GM12892 (cell line): ENCODE measurements around the gene YDJC.
A peak's percentile ranks its signal among the peaks of the same experiment; 100 is the strongest.
"Not testable (repeated sequence)": the region's sequence is repeated elsewhere in the genome, so short reads cannot be mapped to it uniquely, and the experiment has no call there.

Experiments
- DNase-seq: peaks from one replicate; pipeline ENCODE4 v3.0.0; 2011; ENCODE audit not compliant: insufficient read length
- FAIRE-seq: peaks from 2 replicates; lab custom pipeline; 2011; peaks lifted over from hg19 to GRCh38; lab: Jason Lieb, UNC
- POLR2A ChIP-seq: IDR thresholded peaks from 2 replicates; pipeline ENCODE4 v1.6.1; 2011; ENCODE audit warnings: low read depth, low read length, control low read depth
- POLR2AphosphoS5 ChIP-seq: IDR thresholded peaks from 2 replicates; pipeline ENCODE4 v1.6.1; 2011; ENCODE audit warnings: low read depth, low read length, control low read depth
- TAF1 ChIP-seq: IDR thresholded peaks from 2 replicates; pipeline ENCODE4 v1.6.1; 2011; ENCODE audit warnings: low read depth, mild to moderate bottlenecking, control low read depth, low read length, borderline replicate concordance

The YDJC gene

GRCh38 chr22:21650823-21651520, 21.1 kb upstream of the YDJC start:
- DNase-seq (no peak), FAIRE-seq (no peak)
- TF ChIP-seq TAF1 (no peak), POLR2A (no peak), POLR2AphosphoS5 (no peak)

- FAIRE-seq (no peak), DNase-seq (no peak)
- no peak for TF ChIP-seq POLR2AphosphoS5
These were observed 20.5 kb upstream of the YDJC start for GRCh38 chr22:21650280-21650679.

DNA sequence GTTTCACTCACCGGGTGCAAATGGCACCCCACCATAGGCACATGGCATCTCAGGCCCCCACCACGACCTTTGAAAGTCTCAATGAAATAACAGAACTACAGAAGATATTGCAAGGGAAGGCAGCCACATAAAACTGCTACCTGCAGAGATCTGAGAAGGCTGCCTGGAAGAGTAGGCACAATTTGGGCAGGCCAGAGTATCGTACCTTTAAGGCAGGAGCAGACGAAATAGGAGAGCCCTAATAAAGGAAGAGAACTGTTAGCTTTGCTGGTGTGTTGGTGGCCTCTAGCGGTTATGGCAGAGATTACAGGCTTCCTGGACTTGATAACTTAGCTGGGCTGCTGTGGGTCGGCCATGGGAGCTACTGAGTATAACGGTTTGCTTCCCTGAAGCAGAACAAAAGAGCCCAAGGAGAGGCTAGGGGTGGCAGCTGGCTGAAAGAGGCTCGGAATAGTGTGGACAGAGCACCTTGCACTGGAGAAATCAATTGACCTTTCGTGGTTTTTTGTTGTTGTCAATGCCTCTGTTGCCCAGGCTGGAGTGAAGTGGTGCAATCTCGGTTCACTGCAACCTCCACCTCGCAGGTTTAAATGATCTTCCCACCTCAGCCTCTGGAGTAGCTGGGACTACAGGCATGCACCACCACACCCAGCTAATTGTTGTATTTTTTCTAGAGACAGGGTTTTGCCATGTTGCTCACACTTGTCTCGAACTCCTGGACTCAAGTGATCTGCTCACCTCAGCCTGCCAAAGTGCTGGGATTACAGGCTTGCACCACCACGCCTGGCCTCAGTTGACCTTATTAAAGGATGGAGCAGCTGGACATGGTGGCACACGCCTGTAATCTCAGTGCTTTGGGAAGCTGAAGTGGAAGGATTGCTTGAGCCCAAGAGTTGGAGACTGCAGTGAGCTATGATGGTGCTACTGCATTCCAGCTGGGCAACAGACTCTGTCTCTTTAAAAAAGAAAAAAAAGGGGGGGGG, 17.1 kb upstream of the YDJC start:
- FAIRE-seq = peak; percentile 93
- TF ChIP-seq POLR2A (no peak), POLR2AphosphoS5 (0 out of 2 replicates have a peak, but pooled peaks have one; percentile 20)

DNA sequence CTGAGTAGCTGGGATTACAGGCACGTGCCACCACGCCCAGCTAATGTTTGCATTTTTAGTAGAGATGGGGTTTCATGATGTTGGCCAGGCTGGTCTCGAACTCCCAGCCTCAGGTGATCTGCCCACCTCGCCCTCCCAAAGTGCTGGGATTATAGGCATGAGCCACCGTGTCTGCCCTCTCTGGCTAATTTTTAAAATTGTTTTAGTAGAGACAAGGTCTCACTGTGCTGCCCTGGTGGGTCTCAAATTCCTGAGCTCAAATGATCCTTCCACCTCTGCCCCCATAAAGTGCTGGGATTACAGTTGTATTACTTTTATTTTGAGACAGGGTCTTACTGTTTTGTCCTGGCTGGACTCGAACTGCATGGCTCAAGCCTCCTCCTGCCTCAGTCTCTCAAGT, 15.7 kb upstream of the YDJC start:
- not testable (repeated sequence) for FAIRE-seq, DNase-seq

More for the DNA sequence above, 17.1 kb upstream of the YDJC start:
- no peak for DNase-seq

DNA sequence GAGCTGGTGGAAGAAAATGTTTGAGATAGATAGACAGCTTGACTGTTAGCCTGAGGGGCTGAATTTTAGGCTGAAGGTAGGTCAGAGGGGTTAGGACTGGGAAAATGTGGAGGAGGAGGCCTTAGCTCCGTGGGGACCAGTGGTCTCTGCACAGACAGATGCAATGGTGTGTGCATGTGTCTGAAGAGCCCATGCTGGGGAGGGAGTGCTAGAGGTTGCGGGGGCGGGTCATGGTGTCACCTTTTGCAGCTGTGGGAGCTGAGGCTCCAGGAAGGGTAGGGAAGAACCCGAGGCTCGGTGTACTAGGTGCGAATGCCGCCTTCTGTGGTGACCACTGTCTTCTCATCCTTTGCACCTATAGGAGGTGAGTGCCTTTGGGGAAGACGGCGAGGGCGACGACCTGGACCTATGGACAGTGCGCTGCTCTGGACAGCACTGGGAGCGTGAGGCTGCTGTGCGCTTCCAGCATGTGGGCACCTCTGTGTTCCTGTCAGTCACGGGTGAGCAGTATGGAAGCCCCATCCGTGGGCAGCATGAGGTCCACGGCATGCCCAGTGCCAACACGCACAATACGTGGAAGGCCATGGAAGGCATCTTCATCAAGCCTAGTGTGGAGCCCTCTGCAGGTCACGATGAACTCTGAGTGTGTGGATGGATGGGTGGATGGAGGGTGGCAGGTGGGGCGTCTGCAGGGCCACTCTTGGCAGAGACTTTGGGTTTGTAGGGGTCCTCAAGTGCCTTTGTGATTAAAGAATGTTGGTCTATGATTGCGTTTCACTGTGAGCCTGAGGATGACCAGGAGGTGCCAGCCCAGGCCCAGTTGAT, 13.9 kb upstream of the YDJC start:
- DNase-seq (no peak), FAIRE-seq (peak; percentile 17)
- TF ChIP-seq POLR2A (no peak), TAF1 (no peak), POLR2AphosphoS5 (no peak)

- TF ChIP-seq TAF1 (no peak), POLR2AphosphoS5 (no peak), POLR2A (no peak)
- DNase-seq (no peak), FAIRE-seq (peak; percentile 92)
These were observed 13.0 kb upstream of the YDJC start for GRCh38 chr22:21642584-21643448.

DNA sequence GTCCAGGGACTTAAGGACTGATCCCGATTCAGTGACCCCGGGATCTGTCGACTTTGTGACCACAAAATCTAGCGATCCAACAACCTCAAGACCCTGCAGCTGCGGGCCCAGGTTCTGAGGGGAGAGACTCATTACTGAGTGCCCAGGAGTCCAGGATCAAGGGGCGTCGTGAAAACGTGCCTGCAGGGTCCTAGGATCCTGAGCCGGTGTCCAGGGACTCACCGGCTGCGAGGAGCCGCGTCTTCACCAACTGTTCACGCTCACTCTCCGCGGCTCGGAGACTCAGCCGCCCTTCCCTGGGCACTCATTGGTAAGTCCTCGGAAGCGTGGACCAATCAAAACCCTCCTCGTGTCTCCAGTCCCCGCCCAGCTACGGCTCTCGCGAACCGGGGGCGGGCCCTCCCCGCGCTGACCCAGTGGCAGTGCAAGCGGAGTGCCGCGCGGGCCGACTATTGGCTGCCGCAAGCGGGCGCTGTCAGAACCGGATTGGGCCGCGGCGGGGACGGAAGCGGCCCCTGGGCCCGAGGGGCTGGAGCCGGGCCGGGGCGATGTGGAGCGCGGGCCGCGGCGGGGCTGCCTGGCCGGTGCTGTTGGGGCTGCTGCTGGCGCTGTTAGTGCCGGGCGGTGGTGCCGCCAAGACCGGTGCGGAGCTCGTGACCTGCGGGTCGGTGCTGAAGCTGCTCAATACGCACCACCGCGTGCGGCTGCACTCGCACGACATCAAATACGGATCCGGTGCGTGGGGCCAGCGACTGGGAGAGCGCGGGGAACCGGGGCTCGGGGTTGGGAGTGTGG, 12.2 kb upstream of the YDJC start, which contains the start of gene SDF2L1:
SDF2L1 (plus strand) TSS at position 514 of the 795 bp plus-strand sequence; CDS start at position 549, 35 bp downstream.
- no peak for TF ChIP-seq TAF1
- peak; percentile 84 for TF ChIP-seq POLR2A
- TF ChIP-seq POLR2AphosphoS5 = peak; percentile 57; the same call in 1 of the 2 replicates
- peak; percentile 98 for FAIRE-seq
- DNase-seq = peak; percentile 99

DNA sequence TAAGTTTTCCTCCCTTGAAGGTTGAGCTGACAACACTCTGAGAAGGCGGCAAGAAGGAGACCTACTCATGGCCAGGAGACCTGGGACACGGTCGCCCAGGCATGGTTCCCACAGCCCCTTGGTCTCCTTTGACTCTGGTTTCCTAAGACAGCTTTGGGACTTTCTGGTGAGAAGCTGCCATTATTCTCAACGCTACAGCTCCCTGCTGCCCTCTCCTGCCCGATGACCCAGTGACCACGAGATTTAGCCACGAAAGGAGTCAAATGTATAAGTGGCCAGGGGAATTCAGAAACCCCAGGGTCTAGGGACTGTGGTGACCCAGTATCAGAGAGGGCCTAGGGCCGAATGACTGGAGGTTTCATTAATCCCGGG, 11.6 kb upstream of the YDJC start:
- no peak for FAIRE-seq

DNA sequence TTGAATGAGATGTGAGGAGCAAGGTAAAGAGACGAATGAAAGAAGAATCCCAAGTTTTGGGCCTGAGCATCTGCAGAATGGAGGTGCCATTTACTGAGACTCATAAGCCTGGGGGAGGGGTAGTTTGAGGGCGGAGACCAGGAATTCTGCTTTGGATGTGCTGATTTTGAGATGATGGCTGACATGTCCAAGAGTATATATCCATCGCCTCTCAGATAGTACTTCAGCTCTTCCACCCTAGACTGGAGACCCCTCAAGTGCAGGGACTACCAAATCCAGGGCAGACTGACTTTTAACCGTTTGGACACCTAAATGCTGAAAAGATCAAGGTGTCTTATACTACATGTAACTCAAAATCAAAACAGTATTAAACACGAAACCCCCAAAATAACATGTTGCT, 11.0 kb upstream of the YDJC start:
- TF ChIP-seq POLR2A = no peak
- no peak for TF ChIP-seq TAF1
- no peak for TF ChIP-seq POLR2AphosphoS5
- DNase-seq (no peak), FAIRE-seq (no peak)

More for the DNA sequence above, 11.6 kb upstream of the YDJC start:
- DNase-seq = no peak
- TF ChIP-seq TAF1 (no peak), POLR2A (no peak), POLR2AphosphoS5 (no peak)

- no peak for TF ChIP-seq TAF1
- no peak for TF ChIP-seq POLR2A
- no peak for TF ChIP-seq POLR2AphosphoS5
- no peak for DNase-seq
- FAIRE-seq = no peak
These were observed 9.5 kb upstream of the YDJC start for GRCh38 chr22:21639359-21639758.

DNA sequence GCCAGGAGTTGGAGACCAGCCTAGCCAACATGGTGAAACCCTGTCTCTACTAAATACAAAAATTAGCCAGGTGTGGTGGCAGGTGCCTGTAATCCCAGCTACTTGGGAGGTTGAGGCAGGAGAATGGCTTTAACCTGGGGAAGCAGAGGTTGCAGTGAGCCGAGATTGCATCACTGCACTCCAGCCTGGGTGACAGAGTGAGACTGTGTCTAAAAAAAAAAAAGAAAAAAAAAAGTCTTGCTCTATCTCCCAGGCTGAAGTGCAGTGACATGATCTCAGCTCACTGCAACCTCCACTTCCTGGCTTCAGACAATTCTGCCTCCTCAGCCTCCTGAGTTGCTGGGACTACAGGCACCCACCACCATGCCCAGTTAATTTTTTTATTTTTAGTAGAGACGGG, 7.6 kb upstream of the YDJC start:
- FAIRE-seq, DNase-seq: not testable (repeated sequence)
